Right lobe of liver (tissue), 4 donors: Measurements from ENCODE around the gene GATB.

Source experiments
- CTCF ChIP-seq, 4 donors: fragments of 200-600 bp in 3 of 4; fragments of 450-650 bp in 1 of 4; IDR thresholded peaks; one replicate each; pipeline versions ENCODE4 v1.5.1 to v1.8.0; 2016 to 2022; ENCODE audit warnings: antibody characterized with exemption in 4 of 4, mild to moderate bottlenecking in 2 of 4
- POLR2A ChIP-seq: fragments of 450-650 bp; IDR thresholded peaks from one replicate; pipeline ENCODE4 v1.6.1; 2017; ENCODE audit warnings: antibody characterized with exemption, mild to moderate bottlenecking
- donor health status: DM: no; HTN: no; CAD: no.
- donor health status: DM: no; HTN: no; CAD: no.
- donor health status: DM: no; HTN: yes; CAD: no.

- no peak for TF ChIP-seq CTCF (IDR thresholded peaks at IDR 0.05)
- no peak for TF ChIP-seq POLR2A
Measured at GRCh38 chr4:151690164-151690870, 70.5 kb downstream of the GATB start.
